KMS-11 (cell line): Measurements from ENCODE around the gene DDX24.

Source experiments
- H2AFZ ChIP-seq: fragments of 200-600 bp; sonication (generic); 2 replicates; pipeline ENCODE4 v1.6.1; 2016; ENCODE audit warnings: antibody characterized with exemption, mixed run types, low read depth
- H3K27ac ChIP-seq: fragments of 200-600 bp; sonication (generic); 2 replicates; pipeline ENCODE4 v1.6.1; 2016; ENCODE audit warnings: mild to moderate bottlenecking, mixed run types
- H3K27me3 ChIP-seq: fragments of 200-600 bp; sonication (generic); 2 replicates; pipeline ENCODE4 v1.6.1; 2017; ENCODE audit warnings: mild to moderate bottlenecking, low read depth, mixed run types, moderate library complexity; ENCODE audit not compliant: insufficient read depth
- H3K36me3 ChIP-seq: fragments of 200-600 bp; sonication (generic); 2 replicates; pipeline ENCODE4 v1.6.1; 2017; ENCODE audit warnings: mild to moderate bottlenecking, mixed run types; ENCODE audit not compliant: insufficient read depth
- H3K4me1 ChIP-seq: fragments of 200-600 bp; sonication (generic); 2 replicates; pipeline ENCODE4 v1.6.1; 2016; ENCODE audit warnings: mild to moderate bottlenecking, low read depth, mixed run types; ENCODE audit not compliant: poor library complexity, severe bottlenecking
- H3K4me2 ChIP-seq: fragments of 200-600 bp; sonication (generic); 2 replicates; pipeline ENCODE4 v1.7.0; 2016; ENCODE audit warnings: mild to moderate bottlenecking, mixed run types
- H3K4me3 ChIP-seq: fragments of 200-600 bp; sonication (generic); IDR thresholded peaks from 2 replicates; pipeline ENCODE4 v1.6.1; 2017; ENCODE audit warnings: low read depth, low read length, mixed read lengths; ENCODE audit not compliant: insufficient read depth
- H3K79me2 ChIP-seq: fragments of 200-600 bp; sonication (generic); 2 replicates; pipeline ENCODE4 v1.6.1; 2016; ENCODE audit warnings: low read depth, mixed run types; ENCODE audit not compliant: insufficient read depth
- H3K9ac ChIP-seq: fragments of 200-600 bp; sonication (generic); 2 replicates; pipeline ENCODE4 v1.6.1; 2016; ENCODE audit warnings: mild to moderate bottlenecking, mixed run types
- H4K20me1 ChIP-seq: fragments of 200-600 bp; sonication (generic); 2 replicates; pipeline ENCODE4 v1.6.1; 2016; ENCODE audit warnings: mild to moderate bottlenecking, mixed run types; ENCODE audit not compliant: insufficient read depth
- CTCF ChIP-seq: fragments of 200-600 bp; sonication (generic); conservative IDR thresholded peaks from 2 replicates; pipeline ENCODE4 v1.6.1; 2017; ENCODE audit warnings: low read depth, mild to moderate bottlenecking, antibody characterized with exemption, low read length, moderate library complexity, mixed read lengths

The DDX24 gene

GRCh38 chr14:94047581-94047980 is 33.4 kb downstream of the DDX24 start:
- H3K27ac ChIP-seq, result no peak overlapping the region
- no peak for TF ChIP-seq CTCF
- no peak overlapping the region for H2AFZ ChIP-seq
- no peaks in the 10 kb centered on the region for H3K79me2 ChIP-seq
- H3K27me3 ChIP-seq, result no peaks in the 10 kb centered on the region
- no peak overlapping the region for H3K4me2 ChIP-seq
- no peaks in the 10 kb centered on the region for H4K20me1 ChIP-seq
- H3K4me3 ChIP-seq, result no peak overlapping the region
- H3K36me3 ChIP-seq, result no peaks in the 10 kb centered on the region
- no peak overlapping the region for H3K9ac ChIP-seq
- peaks cover 18% of the 10 kb centered on the region for H3K4me1 ChIP-seq

GRCh38 chr14:94046696-94047250 is 34.2 kb downstream of the DDX24 start:
- Histone ChIP-seq H3K27ac (no peak overlapping the region), H3K4me1 (peaks cover 9% of the 10 kb centered on the region), H3K36me3 (no peaks in the 10 kb centered on the region), H3K79me2 (no peaks in the 10 kb centered on the region), H3K9ac (no peak overlapping the region), H3K4me3 (no peak overlapping the region), H3K4me2 (no peak overlapping the region), H2AFZ (no peak overlapping the region), H4K20me1 (no peaks in the 10 kb centered on the region), H3K27me3 (no peaks in the 10 kb centered on the region)
- TF ChIP-seq CTCF, result no peak

- H3K4me2 ChIP-seq, result no peak overlapping the region
- no peak overlapping the region for H3K27ac ChIP-seq
Observed at GRCh38 chr14:94045563-94046345, 35.2 kb downstream of the DDX24 start.

GRCh38 chr14:94045101-94045500 is 35.9 kb downstream of the DDX24 start:
- H3K4me1 ChIP-seq, result no peaks in the 10 kb centered on the region
- H3K79me2 ChIP-seq, result no peaks in the 10 kb centered on the region
- H3K4me2 ChIP-seq, result no peak overlapping the region
- H3K4me3 ChIP-seq, result no peak overlapping the region
- no peak overlapping the region for H2AFZ ChIP-seq
- no peak overlapping the region for H3K27ac ChIP-seq
- H3K36me3 ChIP-seq, result no peaks in the 10 kb centered on the region
- no peaks in the 10 kb centered on the region for H4K20me1 ChIP-seq
- no peak for TF ChIP-seq CTCF
- no peaks in the 10 kb centered on the region for H3K27me3 ChIP-seq
- no peak overlapping the region for H3K9ac ChIP-seq

More at GRCh38 chr14:94045563-94046345, 35.2 kb downstream of the DDX24 start:
- H3K36me3 ChIP-seq, result no peaks in the 10 kb centered on the region
- no peaks in the 10 kb centered on the region for H3K4me1 ChIP-seq
- no peak overlapping the region for H2AFZ ChIP-seq
- H3K9ac ChIP-seq, result no peak overlapping the region
- H3K27me3 ChIP-seq, result no peaks in the 10 kb centered on the region
- no peak overlapping the region for H3K4me3 ChIP-seq
- TF ChIP-seq CTCF, result no peak
- no peaks in the 10 kb centered on the region for H3K79me2 ChIP-seq
- no peaks in the 10 kb centered on the region for H4K20me1 ChIP-seq
